GM12891 (cell line): ENCODE data around the gene SDS.

ENCODE experiments used
- DNase-seq: peaks from one replicate; pipeline ENCODE4 v3.0.0; 2011; ENCODE audit warnings: low spot score; ENCODE audit not compliant: insufficient read length
- FAIRE-seq: peaks from 2 replicates; lab custom pipeline; 2011; peaks lifted over from hg19 to GRCh38; lab: Jason Lieb, UNC
- PAX5 ChIP-seq: IDR thresholded peaks from 2 replicates; pipeline ENCODE4 v1.6.1; 2011; ENCODE audit warnings: low read length, moderate library complexity, mild to moderate bottlenecking; ENCODE audit not compliant: insufficient read depth, severe bottlenecking
- POLR2A ChIP-seq: IDR thresholded peaks from 2 replicates; pipeline ENCODE4 v1.6.1; 2011; ENCODE audit warnings: low read depth, low read length, control low read depth
- POLR2AphosphoS5 ChIP-seq: IDR thresholded peaks from 2 replicates; pipeline ENCODE4 v1.6.1; 2011; ENCODE audit warnings: low read depth, low read length, control low read depth
- POU2F2 ChIP-seq: IDR thresholded peaks from 2 replicates; pipeline ENCODE4 v1.6.1; 2011; ENCODE audit warnings: low read depth, mild to moderate bottlenecking, control low read depth, low read length, moderate library complexity
- SPI1 ChIP-seq: IDR thresholded peaks from 2 replicates; pipeline ENCODE4 v1.6.1; 2011; ENCODE audit warnings: low read depth, low read length, control low read depth
- TAF1 ChIP-seq: IDR thresholded peaks from 2 replicates; pipeline ENCODE4 v1.6.1; 2011; ENCODE audit warnings: low read depth, low read length, control low read depth

The SDS gene

GRCh38 chr12:113384778-113385177 is 18.9 kb downstream of the SDS start:
- FAIRE-seq: no peak
- DNase-seq: no peak
- TF ChIP-seq POU2F2 (no peak), POLR2AphosphoS5 (no peak), TAF1 (no peak), SPI1 (no peak), PAX5 (no peak), POLR2A (no peak)

GRCh38 chr12:113382206-113382605 is 21.5 kb downstream of the SDS start:
- no peak for DNase-seq
- TF ChIP-seq POU2F2: no peak
- FAIRE-seq: no peak

- DNase-seq (no peak), FAIRE-seq (no peak)
- TF ChIP-seq POLR2A (no peak), PAX5 (no peak), POU2F2 (no peak), TAF1 (no peak), SPI1 (no peak), POLR2AphosphoS5 (no peak)
Measured at GRCh38 chr12:113381220-113381619, 22.5 kb downstream of the SDS start.

- no peak for TF ChIP-seq TAF1
- DNase-seq (no peak), FAIRE-seq (no peak)
Measured at GRCh38 chr12:113378291-113378690, 25.4 kb downstream of the SDS start.

GRCh38 chr12:113374823-113375428 is 28.8 kb downstream of the SDS start:
- TF ChIP-seq POLR2A (no peak), TAF1 (no peak)
- FAIRE-seq: no peak
- no peak for DNase-seq

GRCh38 chr12:113373969-113374368 is 29.7 kb downstream of the SDS start:
- TF ChIP-seq POLR2A: no peak
- TF ChIP-seq POLR2AphosphoS5: no peak
- TF ChIP-seq POU2F2: no peak
- TF ChIP-seq PAX5: no peak
- no peak for TF ChIP-seq SPI1
- TF ChIP-seq TAF1: no peak
- no peak for FAIRE-seq
- no peak for DNase-seq

GRCh38 chr12:113373440-113373839 is 30.2 kb downstream of the SDS start:
- FAIRE-seq: no peak
- DNase-seq: no peak
- no peak for TF ChIP-seq PAX5
- no peak for TF ChIP-seq POU2F2
- no peak for TF ChIP-seq POLR2A
- no peak for TF ChIP-seq TAF1
- no peak for TF ChIP-seq POLR2AphosphoS5
- no peak for TF ChIP-seq SPI1

- TF ChIP-seq POLR2A (no peak), POLR2AphosphoS5 (no peak), PAX5 (no peak), TAF1 (no peak), POU2F2 (no peak), SPI1 (no peak)
- DNase-seq (no peak), FAIRE-seq (no peak)
Measured at GRCh38 chr12:113372371-113372770, 31.3 kb downstream of the SDS start.

GRCh38 chr12:113371808-113372207 is 31.9 kb downstream of the SDS start:
- DNase-seq: no peak
- no peak for FAIRE-seq
- TF ChIP-seq PAX5: no peak
- TF ChIP-seq POLR2A: no peak
- no peak for TF ChIP-seq POU2F2
- no peak for TF ChIP-seq SPI1
- no peak for TF ChIP-seq POLR2AphosphoS5
- TF ChIP-seq TAF1: no peak

GRCh38 chr12:113370923-113371682 is 32.6 kb downstream of the SDS start:
- TF ChIP-seq SPI1 (no peak), TAF1 (no peak)
- FAIRE-seq: peak; percentile 13
- no peak for DNase-seq
